Measurements from ENCODE around the gene SIN3A. TPM values are rescaled to one million over a fixed set of nuclear protein-coding genes. Genes with fewer than 3 reads are reported as not detected.
"Not testable (repeated sequence)": the region's sequence is repeated elsewhere in the genome, so short reads cannot be mapped to it uniquely, and the experiment has no call there.

SIN3A gene
- total and polyA plus RNA-seq, 2 of the 8 experiments (the other 6 are each of a cell fraction or from before 2014, with no cell fraction given), result 69.5 to 109 TPM

DNA sequence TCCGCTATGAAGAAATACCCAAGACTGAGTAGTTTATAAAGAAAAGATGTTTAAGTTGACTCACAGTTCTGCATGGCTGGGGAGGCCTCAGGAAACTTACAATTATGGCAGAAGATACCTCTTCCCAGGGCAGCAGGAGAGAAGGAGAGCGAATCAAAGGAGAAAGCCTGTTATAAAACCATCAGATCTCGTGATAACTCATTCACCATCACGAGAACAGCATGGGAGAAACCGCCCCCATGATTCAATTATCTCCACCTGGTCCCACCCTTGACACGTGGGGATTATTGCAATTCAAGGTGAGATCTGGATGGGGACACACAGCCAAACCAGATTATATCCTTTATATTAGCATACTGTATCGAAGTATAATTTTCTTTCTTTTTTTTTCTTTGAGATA, 119.4 kb downstream of the SIN3A start:
- H3K14ac ChIP-seq (ENCODE audit: insufficient read length); H2BK15ac ChIP-seq (ENCODE audit: low read length); H2BK12ac ChIP-seq (ENCODE audit: low read depth, low read length); CTCF ChIA-PET (ENCODE audit: partially characterized antibody); H4K5ac ChIP-seq (ENCODE audit: insufficient read length, low read depth, low read length); H3K23ac ChIP-seq (ENCODE audit: insufficient read length); FAIRE-seq; H3K9me3 ChIP-seq (ENCODE audit: insufficient read depth in 2 of 2, low read depth in 1 of 2, low read length in 1 of 2); H2BK5ac ChIP-seq (ENCODE audit: low read depth, low read length); H3K23me2 ChIP-seq (ENCODE audit: low read depth, low read length); H3K4ac ChIP-seq (replicated peaks; ENCODE audit: insufficient read length, low read depth, low read length); H2AK5ac ChIP-seq (ENCODE audit: low read depth, low read length); H3K27ac ChIP-seq (ENCODE audit: low read depth, low read length); H3K79me1 ChIP-seq (ENCODE audit: low read depth, low read length); H4K91ac ChIP-seq (replicated peaks; ENCODE audit: insufficient read length, low read length); H3K4me1 ChIP-seq (replicated peaks in 1 of 4; ENCODE audit: control insufficient read depth in 3 of 4, insufficient read depth in 4 of 4, low read length in 3 of 4); H4K8ac ChIP-seq (ENCODE audit: extremely low read depth, insufficient read depth, low read length); H3K18ac ChIP-seq (ENCODE audit: extremely low read depth, low read length); H2BK120ac ChIP-seq (replicated peaks; ENCODE audit: low read depth, low read length); H3K4me3 ChIP-seq (ENCODE audit: extremely low read depth in 1 of 4, insufficient read depth in 2 of 4, low read depth in 3 of 4, low read length in 4 of 4); H3K56ac ChIP-seq (replicated peaks; ENCODE audit: insufficient read length, low read depth, low read length); H4K20me1 ChIP-seq (replicated peaks in 1 of 2; ENCODE audit: control insufficient read depth in 1 of 2, insufficient read depth in 2 of 2, low read length in 2 of 2); DNase-seq (ENCODE audit: low read depth in 1 of 2, low spot score in 2 of 2); H3K4me2 ChIP-seq (ENCODE audit: insufficient read depth in 1 of 2, low read depth in 2 of 2, low read length in 2 of 2); H3K27me3 ChIP-seq (replicated peaks in 1 of 4; ENCODE audit: control insufficient read depth in 3 of 4, extremely low read depth in 1 of 4, insufficient read depth in 3 of 4, low read length in 3 of 4); H2AFZ ChIP-seq (ENCODE audit: low read length); H3K9ac ChIP-seq (replicated peaks in 1 of 4; ENCODE audit: extremely low read depth in 1 of 4, low read depth in 3 of 4, low read length in 3 of 4); H3K36me3 ChIP-seq (ENCODE audit: control insufficient read depth in 2 of 4, insufficient read depth in 4 of 4, low read length in 3 of 4); H2BK20ac ChIP-seq (ENCODE audit: low read length); H3K79me2 ChIP-seq (ENCODE audit: control insufficient read depth in 1 of 2, insufficient read depth in 2 of 2, low read length in 2 of 2): not testable (repeated sequence)
- POLR2A ChIA-PET (ENCODE audit: partially characterized antibody), result interaction anchor here (0.6 kb wide), 1 partner anchor 27 kb away, joined by 3 read pairs; no protein-coding TSS in a partner anchor
- WGBS, 2 experiments (ENCODE audit: extremely low coverage in 1 of 2, insufficient coverage in 1 of 2, insufficient read length in 1 of 2, insufficient replicate concordance in 2 of 2, low coverage in 1 of 2, low lambda C conversion rate in 2 of 2, missing lambda C conversion rate in 1 of 2), result 81% methylated on average over 7 of the region's 7 CpGs; no CpG with 5 or more reads in 1 of the 2 experiments

Measured in H1 (cell line).